GM19372 (cell line): ENCODE measurements around the gene RBM12.

Experiments used
- ATAC-seq: cut with Tn5 transposase; IDR thresholded peaks from one replicate; pipeline ENCODE4 v1.9.1; 2021; ENCODE audit warnings: mild to moderate bottlenecking, low read depth, moderate library complexity; ENCODE audit not compliant: unreplicated experiment

Gene RBM12

GRCh38 chr20:35654415-35654814 lies 10.3 kb downstream of the RBM12 start:
- ATAC-seq: no peak

- ATAC-seq: no peak
These were observed 10.8 kb downstream of the RBM12 start for GRCh38 chr20:35653893-35654292.

GRCh38 chr20:35653430-35653734 lies 11.3 kb downstream of the RBM12 start:
- no peak for ATAC-seq

GRCh38 chr20:35652641-35653429 lies 11.9 kb downstream of the RBM12 start:
- ATAC-seq: no peak

GRCh38 chr20:35651958-35652357 lies 12.7 kb downstream of the RBM12 start:
- ATAC-seq: no peak

GRCh38 chr20:35650632-35651031 lies 14.1 kb downstream of the RBM12 start:
- ATAC-seq: no peak

GRCh38 chr20:35648836-35649235 lies 15.9 kb downstream of the RBM12 start:
- ATAC-seq: no peak

- ATAC-seq: no peak
These were observed 19.9 kb downstream of the RBM12 start for GRCh38 chr20:35644806-35645205.

GRCh38 chr20:35643045-35643444 lies 21.7 kb downstream of the RBM12 start:
- no peak for ATAC-seq

- ATAC-seq: no peak
These were observed 23.0 kb downstream of the RBM12 start for GRCh38 chr20:35641743-35642142.

- no peak for ATAC-seq
These were observed 24.0 kb downstream of the RBM12 start for GRCh38 chr20:35640724-35641123.

GRCh38 chr20:35638751-35639150 lies 25.9 kb downstream of the RBM12 start:
- no peak for ATAC-seq

- ATAC-seq: no peak
These were observed 27.4 kb downstream of the RBM12 start for GRCh38 chr20:35637276-35637675.

GRCh38 chr20:35636095-35636494 lies 28.6 kb downstream of the RBM12 start:
- no peak for ATAC-seq

GRCh38 chr20:35635652-35636051 lies 29.0 kb downstream of the RBM12 start:
- no peak for ATAC-seq

- ATAC-seq: no peak
These were observed 32.1 kb downstream of the RBM12 start for GRCh38 chr20:35632539-35633115.

GRCh38 chr20:35630636-35631035 lies 34.1 kb downstream of the RBM12 start:
- no peak for ATAC-seq

GRCh38 chr20:35629427-35630145 lies 35.1 kb downstream of the RBM12 start:
- no peak for ATAC-seq

- no peak for ATAC-seq
These were observed 37.6 kb downstream of the RBM12 start for GRCh38 chr20:35627121-35627520.

GRCh38 chr20:35626386-35627001 lies 38.2 kb downstream of the RBM12 start:
- no peak for ATAC-seq
